ENCODE data around the gene ANLN. TPM values are rescaled to one million over a fixed set of nuclear protein-coding genes. Genes with fewer than 3 reads are reported as not detected.

The ANLN gene
- total RNA-seq, 3 donors from 2014 or later (not counting 1 experiment from before 2014, with no cell fraction given): 1.7 to 2.9 (median 2.0) TPM

GRCh38 chr7:36407636-36408550 lies 18.2 kb downstream of the ANLN start:
- H3K27ac Mint-ChIP-seq: no peak overlapping the region
- H3K36me3 ChIP-seq (ENCODE audit: control insufficient read depth, insufficient read depth, low read length): no peaks in the 10 kb centered on the region
- no peak overlapping the region for H3K4me3 Mint-ChIP-seq
- no peak overlapping the region for H3K4me3 ChIP-seq (ENCODE audit: low read length)
- H3K9me3 Mint-ChIP-seq: no peaks in the 10 kb centered on the region
- no peaks in the 10 kb centered on the region for H3K9me3 ChIP-seq (ENCODE audit: control insufficient read depth, insufficient read depth, low read length)
- H3K27me3 Mint-ChIP-seq (ENCODE audit: low read depth in 2 of 2): no peaks in the 10 kb centered on the region
- peaks cover 0 to 4% of the 10 kb centered on the region in 2 donors for H3K4me1 Mint-ChIP-seq
- intact Hi-C loops (cut with micrococcal nuclease): no loop called here
- no peak for ATAC-seq
- no peaks in the 10 kb centered on the region for H3K4me1 ChIP-seq (ENCODE audit: control insufficient read depth, insufficient read depth, low read length)
- no peak for TF ChIP-seq CTCF (IDR thresholded peaks at IDR 0.05)
- H3K27ac ChIP-seq (ENCODE audit: low read length): no peak overlapping the region
- H3K27me3 ChIP-seq (ENCODE audit: control insufficient read depth, insufficient read depth, low read length): no peaks in the 10 kb centered on the region
- DNase-seq: no peak
- WGBS (ENCODE audit: insufficient coverage): no CpG with 5 or more reads among the region's 8 CpGs
- no peaks in the 10 kb centered on the region for H3K36me3 Mint-ChIP-seq

- Histone ChIP-seq H3K27ac (ENCODE audit: low read length) (no peak overlapping the region), H3K27me3 (ENCODE audit: control insufficient read depth, insufficient read depth, low read length) (no peaks in the 10 kb centered on the region), H3K4me1 (ENCODE audit: control insufficient read depth, insufficient read depth, low read length) (no peaks in the 10 kb centered on the region), H3K9me3 (ENCODE audit: control insufficient read depth, insufficient read depth, low read length) (no peaks in the 10 kb centered on the region), H3K36me3 (ENCODE audit: control insufficient read depth, insufficient read depth, low read length) (no peaks in the 10 kb centered on the region), H3K4me3 (ENCODE audit: low read length) (no peak overlapping the region)
- TF ChIP-seq CTCF (IDR thresholded peaks at IDR 0.05): no peak
- no peaks in the 10 kb centered on the region for H3K9me3 Mint-ChIP-seq
- no peaks in the 10 kb centered on the region for H3K27me3 Mint-ChIP-seq (ENCODE audit: low read depth in 2 of 2)
- whole genome bisulfite sequencing (ENCODE audit: insufficient coverage): 100% methylated on average over 1 of the region's 2 CpGs
- H3K4me3 Mint-ChIP-seq: no peak overlapping the region
- H3K27ac Mint-ChIP-seq: no peak overlapping the region
- H3K36me3 Mint-ChIP-seq: no peaks in the 10 kb centered on the region
- intact Hi-C loops (cut with micrococcal nuclease): no loop called here
- peaks cover 0 to 4% of the 10 kb centered on the region in 2 donors for H3K4me1 Mint-ChIP-seq
- no peak for ATAC-seq
- no peak for DNase-seq
Measured at GRCh38 chr7:36408589-36408988, 18.9 kb downstream of the ANLN start.

- Mint-ChIP-seq H3K4me1 (peaks cover 0 to 4% of the 10 kb centered on the region in 2 donors), H3K36me3 (no peaks in the 10 kb centered on the region), H3K4me3 (no peak overlapping the region), H3K27ac (no peak overlapping the region), H3K9me3 (no peaks in the 10 kb centered on the region), H3K27me3 (ENCODE audit: low read depth in 2 of 2) (no peaks in the 10 kb centered on the region)
- H3K4me1 ChIP-seq (ENCODE audit: control insufficient read depth, insufficient read depth, low read length): no peaks in the 10 kb centered on the region
- no peak for ATAC-seq
- intact Hi-C loops (cut with micrococcal nuclease): no loop called here
- H3K9me3 ChIP-seq (ENCODE audit: control insufficient read depth, insufficient read depth, low read length): no peaks in the 10 kb centered on the region
- no peaks in the 10 kb centered on the region for H3K27me3 ChIP-seq (ENCODE audit: control insufficient read depth, insufficient read depth, low read length)
- DNase-seq: no peak
- no CpG with 5 or more reads among the region's 1 CpG for WGBS (ENCODE audit: insufficient coverage)
- no peak overlapping the region for H3K4me3 ChIP-seq (ENCODE audit: low read length)
- no peaks in the 10 kb centered on the region for H3K36me3 ChIP-seq (ENCODE audit: control insufficient read depth, insufficient read depth, low read length)
- no peak overlapping the region for H3K27ac ChIP-seq (ENCODE audit: low read length)
- no peak for TF ChIP-seq CTCF (IDR thresholded peaks at IDR 0.05)
Measured at GRCh38 chr7:36409180-36409579, 19.5 kb downstream of the ANLN start.
